ENCODE measurements around the gene KRT6A.

KRT6A gene

GRCh38 chr12:52443966-52444365 is 49.1 kb downstream of the KRT6A start:
- H3K4me3 ChIP-seq, result no peak overlapping the region
- no peaks in the 10 kb centered on the region for H3K9me3 ChIP-seq
- H3K27me3 ChIP-seq, result peaks cover 0 to 31% of the 10 kb centered on the region in 2 donors
- intact Hi-C loops (cut with DNase I; ENCODE audit: low total_unique reads), result no loop called here
- H3K27ac ChIP-seq, result no peak overlapping the region
- H3K36me3 ChIP-seq, result no peaks in the 10 kb centered on the region
- H3K4me1 ChIP-seq, result no peaks in the 10 kb centered on the region
- TF ChIP-seq CTCF (IDR thresholded peaks at IDR 0.05), result no peak
- DNase-seq, result no peak

- Histone ChIP-seq H3K4me1 (no peaks in the 10 kb centered on the region), H3K36me3 (no peaks in the 10 kb centered on the region), H3K27me3 (peaks cover 0 to 42% of the 10 kb centered on the region in 2 donors), H3K27ac (no peak overlapping the region), H3K9me3 (no peaks in the 10 kb centered on the region), H3K4me3 (no peak overlapping the region)
- intact Hi-C loops (cut with DNase I; ENCODE audit: low total_unique reads), result no loop called here
- no peak for DNase-seq
- TF ChIP-seq CTCF (IDR thresholded peaks at IDR 0.05), result no peak
Observed at GRCh38 chr12:52442600-52443061, 50.4 kb downstream of the KRT6A start.

GRCh38 chr12:52441320-52441911 is 51.6 kb downstream of the KRT6A start:
- Histone ChIP-seq H3K4me3 (no peak overlapping the region), H3K36me3 (no peaks in the 10 kb centered on the region), H3K4me1 (no peaks in the 10 kb centered on the region), H3K27ac (no peak overlapping the region), H3K9me3 (no peaks in the 10 kb centered on the region), H3K27me3 (peaks cover 0 to 39% of the 10 kb centered on the region in 2 donors)
- intact Hi-C loops (cut with DNase I; ENCODE audit: low total_unique reads), result no loop called here
- DNase-seq, result no peak
- TF ChIP-seq CTCF (IDR thresholded peaks at IDR 0.05), result no peak

- DNase-seq, result no peak
- Histone ChIP-seq H3K27me3 (peaks cover 0 to 39% of the 10 kb centered on the region in 2 donors), H3K36me3 (no peaks in the 10 kb centered on the region), H3K27ac (no peak overlapping the region), H3K4me1 (no peaks in the 10 kb centered on the region), H3K9me3 (no peaks in the 10 kb centered on the region), H3K4me3 (no peak overlapping the region)
- no peak for TF ChIP-seq CTCF (IDR thresholded peaks at IDR 0.05)
- intact Hi-C loops (cut with DNase I; ENCODE audit: low total_unique reads), result no loop called here
Observed at GRCh38 chr12:52440821-52441319, 52.2 kb downstream of the KRT6A start.

GRCh38 chr12:52439845-52440244 is 53.2 kb downstream of the KRT6A start:
- H3K4me1 ChIP-seq, result no peaks in the 10 kb centered on the region
- H3K27me3 ChIP-seq, result peaks cover 0 to 39% of the 10 kb centered on the region in 2 donors

More at GRCh38 chr12:52439845-52440244, 53.2 kb downstream of the KRT6A start:
- DNase-seq, result no peak
- H3K36me3 ChIP-seq, result no peaks in the 10 kb centered on the region
- intact Hi-C loops (cut with DNase I; ENCODE audit: low total_unique reads), result no loop called here
- no peak for TF ChIP-seq CTCF (IDR thresholded peaks at IDR 0.05)
- no peak overlapping the region for H3K27ac ChIP-seq
- no peaks in the 10 kb centered on the region for H3K9me3 ChIP-seq
- H3K4me3 ChIP-seq, result no peak overlapping the region

Data from tibial artery (tissue), 4 donors.